OCI-LY3 (cell line): Measurements from ENCODE around the gene TLE5.

Source experiments
- H2AFZ ChIP-seq: fragments of 200-600, 300-600 bp; shearing (Covaris generic); 2 replicates; pipeline ENCODE4 v1.6.0; 2014; ENCODE audit warnings: antibody characterized with exemption, low read depth, low read length
- H3K27ac ChIP-seq: fragments of 200-600, 300-600 bp; sonication (generic); 2 replicates; pipeline ENCODE4 v1.5.1; 2014; ENCODE audit warnings: mild to moderate bottlenecking, low read length, moderate library complexity, mixed read lengths
- H3K27me3 ChIP-seq: fragments of 200-600, 300-600 bp; sonication (generic); 2 replicates; pipeline ENCODE4 v1.6.1; 2014; ENCODE audit warnings: low read depth, low read length, mixed read lengths
- H3K36me3 ChIP-seq: fragments of 200-600, 300-600 bp; sonication (generic); replicated peaks from 2 replicates; pipeline ENCODE3; 2014; ENCODE audit warnings: low read depth, low read length, mixed read lengths
- H3K4me1 ChIP-seq: fragments of 300-600, 200-600 bp; sonication (generic); 2 replicates; pipeline ENCODE4 v1.6.1; 2014; ENCODE audit warnings: low read length, mixed read lengths
- H3K4me2 ChIP-seq: fragments of 200-600, 300-600 bp; sonication (generic); 2 replicates; pipeline ENCODE4 v1.6.1; 2014; ENCODE audit warnings: low read length, mixed read lengths
- H3K4me3 ChIP-seq: fragments of 300-600, 200-600 bp; sonication (generic); 2 replicates; pipeline ENCODE4 v1.5.1; 2014; ENCODE audit warnings: antibody characterized with exemption, mild to moderate bottlenecking, low read length, moderate library complexity
- H3K79me2 ChIP-seq: fragments of 300-600, 200-600 bp; shearing (Covaris generic); 2 replicates; pipeline ENCODE4 v1.6.1; 2014; ENCODE audit warnings: mild to moderate bottlenecking, low read length, mixed read lengths
- H3K9ac ChIP-seq: fragments of 300-600, 200-600 bp; shearing (Covaris generic); 2 replicates; pipeline ENCODE4 v1.6.0; 2014; ENCODE audit warnings: mild to moderate bottlenecking, low read length, moderate library complexity
- H3K9me3 ChIP-seq: fragments of 200-600, 300-600 bp; shearing (Covaris generic); 2 replicates; pipeline ENCODE4 v1.6.1; 2014; ENCODE audit warnings: low read length, mixed read lengths; ENCODE audit not compliant: insufficient read depth
- H4K20me1 ChIP-seq: fragments of 200-600, 300-600 bp; sonication (generic); 2 replicates; pipeline ENCODE4 v1.6.1; 2016; ENCODE audit warnings: low read length, mixed read lengths; ENCODE audit not compliant: insufficient read depth
- CTCF ChIP-seq: fragments of 200-600, 300-600 bp; sonication (generic); IDR thresholded peaks from 2 replicates; pipeline ENCODE4 v1.5.1; 2014; ENCODE audit warnings: antibody characterized with exemption, low read length, low read depth
- EZH2phosphoT487 ChIP-seq: fragments of 200-600 bp; shearing (Covaris generic); IDR thresholded peaks from 2 replicates; pipeline ENCODE4 v1.6.1; 2018; ENCODE audit warnings: antibody characterized with exemption, mixed run types, low read depth

Gene TLE5

DNA sequence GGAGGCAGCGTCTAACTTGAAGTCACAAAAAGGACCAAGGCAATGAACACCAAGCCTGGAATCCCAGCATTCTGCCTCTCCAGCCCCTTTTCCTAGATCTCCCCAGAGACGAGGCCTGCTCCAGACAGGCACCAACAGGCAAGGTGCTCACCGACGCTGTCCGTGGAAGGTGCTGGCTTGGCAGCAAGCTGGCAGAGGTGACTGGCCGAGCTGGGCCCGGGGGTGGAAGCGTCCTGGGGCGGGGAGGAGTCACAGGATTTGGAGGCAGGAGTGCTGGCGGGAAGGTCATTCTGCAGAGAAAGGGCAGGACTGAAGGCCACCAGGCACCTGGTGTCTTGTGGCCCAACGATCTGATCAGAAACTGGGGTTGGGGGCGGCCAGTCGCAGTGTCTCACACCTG lies 51.4 kb downstream of the TLE5 start:
- Histone ChIP-seq H2AFZ (no peak overlapping the region), H3K4me2 (no peak overlapping the region), H3K27ac (no peak overlapping the region), H3K27me3 (no peaks in the 10 kb centered on the region), H3K79me2 (no peaks in the 10 kb centered on the region), H4K20me1 (no peaks in the 10 kb centered on the region), H3K9ac (no peak overlapping the region), H3K4me3 (no peak overlapping the region), H3K36me3 (no peaks in the 10 kb centered on the region), H3K9me3 (no peaks in the 10 kb centered on the region), H3K4me1 (no peaks in the 10 kb centered on the region)
- TF ChIP-seq EZH2phosphoT487 (no peak), CTCF (no peak)

DNA sequence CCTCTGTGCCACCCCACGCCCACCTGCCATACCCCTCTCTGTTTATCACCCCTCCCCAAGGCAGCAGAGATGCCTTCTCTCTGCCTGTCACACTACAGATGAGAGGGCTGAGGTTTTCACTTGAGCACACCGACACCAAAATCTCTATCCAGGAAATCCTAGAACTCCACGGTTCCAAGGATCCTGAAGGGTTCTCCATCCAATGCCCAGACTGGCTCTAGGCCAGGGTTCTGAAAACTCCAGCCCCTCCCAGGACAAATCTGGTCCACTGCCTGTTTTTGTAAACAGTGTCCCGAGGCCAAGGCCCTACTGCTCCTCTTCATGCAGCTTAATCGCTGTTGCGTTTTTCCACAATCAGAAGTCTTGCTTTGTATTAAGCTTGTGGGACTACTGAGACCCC lies 53.3 kb downstream of the TLE5 start:
- no peaks in the 10 kb centered on the region for H3K27me3 ChIP-seq
- H3K9me3 ChIP-seq, result no peaks in the 10 kb centered on the region
- H3K27ac ChIP-seq, result no peak overlapping the region
- H3K9ac ChIP-seq, result no peak overlapping the region
- H3K4me3 ChIP-seq, result no peak overlapping the region
- H3K4me2 ChIP-seq, result no peak overlapping the region
- H3K36me3 ChIP-seq, result no peaks in the 10 kb centered on the region
- no peaks in the 10 kb centered on the region for H3K4me1 ChIP-seq
- no peaks in the 10 kb centered on the region for H4K20me1 ChIP-seq
- no peak overlapping the region for H2AFZ ChIP-seq
- TF ChIP-seq CTCF, result no peak
- no peak for TF ChIP-seq EZH2phosphoT487
- no peaks in the 10 kb centered on the region for H3K79me2 ChIP-seq

DNA sequence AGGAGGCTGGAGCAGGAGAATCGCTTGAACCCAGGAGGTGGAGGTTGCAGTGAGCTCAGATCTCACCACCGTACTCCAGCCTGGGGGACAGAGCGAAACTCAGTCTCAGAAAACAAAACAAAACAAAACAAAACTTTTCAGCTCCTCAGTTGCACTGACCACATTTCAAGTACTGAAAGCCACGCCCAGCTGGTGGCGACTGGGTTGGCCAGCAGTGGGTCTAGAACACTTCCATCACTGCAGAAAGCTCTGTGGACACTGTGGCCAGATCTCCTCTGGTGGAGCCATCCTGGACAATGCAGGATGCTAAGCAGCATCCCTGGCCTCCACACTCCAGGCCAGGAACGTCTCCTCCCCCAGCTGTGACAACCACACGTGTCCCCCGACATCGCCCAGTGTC lies 54.3 kb downstream of the TLE5 start:
- no peaks in the 10 kb centered on the region for H3K79me2 ChIP-seq
- no peaks in the 10 kb centered on the region for H3K36me3 ChIP-seq
- H4K20me1 ChIP-seq, result no peaks in the 10 kb centered on the region
- TF ChIP-seq EZH2phosphoT487, result no peak
- TF ChIP-seq CTCF, result no peak
- H3K4me2 ChIP-seq, result no peak overlapping the region
- H3K27ac ChIP-seq, result no peak overlapping the region
- H3K4me3 ChIP-seq, result no peak overlapping the region
- no peaks in the 10 kb centered on the region for H3K4me1 ChIP-seq
- no peaks in the 10 kb centered on the region for H3K9me3 ChIP-seq
- H2AFZ ChIP-seq, result no peak overlapping the region
- H3K27me3 ChIP-seq, result no peaks in the 10 kb centered on the region
- no peak overlapping the region for H3K9ac ChIP-seq

DNA sequence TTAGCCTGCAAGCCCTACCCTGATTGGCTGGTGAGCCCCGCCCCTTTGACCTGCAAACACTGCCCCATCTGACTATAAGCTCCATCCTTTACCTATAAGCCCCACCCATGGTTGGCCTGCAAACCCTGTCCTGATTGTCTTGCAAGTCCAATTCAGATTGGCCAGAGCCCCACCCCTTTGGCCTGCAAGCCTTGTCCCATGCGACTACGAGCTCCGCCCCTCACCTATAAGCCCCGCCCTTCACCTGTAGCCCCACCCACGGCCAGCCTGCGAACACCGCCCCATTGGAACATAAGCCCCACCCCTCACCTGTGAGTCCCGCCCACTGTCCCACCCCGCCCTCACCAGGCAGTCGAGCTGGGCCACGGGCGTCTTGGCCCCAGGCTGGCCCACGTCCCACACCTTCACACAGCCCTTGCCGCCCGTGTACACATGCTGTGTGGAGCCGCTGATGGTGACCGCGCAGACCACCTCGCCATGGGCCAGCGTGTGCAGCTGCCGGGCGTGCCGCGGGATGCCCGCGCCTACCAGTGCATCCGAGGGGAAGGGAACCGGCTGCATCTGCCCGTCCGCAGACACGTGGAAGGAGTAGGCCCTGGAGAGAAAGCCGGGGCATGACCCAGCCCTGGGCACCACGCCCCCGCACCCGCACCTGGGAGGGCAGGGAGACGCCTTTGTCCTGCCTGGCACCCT lies 56.1 kb downstream of the TLE5 start:
- Histone ChIP-seq H4K20me1 (no peaks in the 10 kb centered on the region), H3K4me3 (no peak overlapping the region), H3K9ac (no peak overlapping the region), H3K4me1 (no peaks in the 10 kb centered on the region), H3K9me3 (no peaks in the 10 kb centered on the region), H3K27me3 (no peaks in the 10 kb centered on the region), H3K27ac (no peak overlapping the region), H3K4me2 (no peak overlapping the region), H3K79me2 (no peaks in the 10 kb centered on the region), H2AFZ (no peak overlapping the region), H3K36me3 (no peaks in the 10 kb centered on the region)
- TF ChIP-seq CTCF, result no peak
